HepG2 (cell line): ENCODE data around the gene USP34. TPM values are rescaled to one million over a fixed set of nuclear protein-coding genes. Genes with fewer than 3 reads are reported as not detected.

Source experiments
- ATAC-seq: fragments of 200-7000 bp; cut with Tn5 transposase; 3 replicates; pipeline ENCODE4 v1.9.1; 2020; ENCODE audit warnings: mild to moderate bottlenecking, moderate library complexity
- BruUV-seq: library from RNA; stranded (reverse); fragments of 400-500 nt; replicated peaks from 2 replicates; lab custom pipeline; 2021; lab: Mats Ljungman, UMichigan
- CTCF ChIA-PET: fragments of 300-600 bp; formaldehyde crosslinking; extraction: SDS; loops from one replicate; lab custom pipeline; 2021; ENCODE audit warnings: low total read pairs, inconsistent platforms, low intra/inter-chr PET ratio; lab: Yijun Ruan, JAX
- POLR2A ChIA-PET: fragments of 350-600 bp; sonication (Branson Sonifier 250); formaldehyde crosslinking; loops from one replicate; lab custom pipeline; 2020; ENCODE audit warnings: antibody characterized with exemption, inconsistent platforms; lab: Yijun Ruan, JAX
- DNase-seq: peaks from one replicate; pipeline ENCODE4 v3.0.0-alpha.2; 2015; ENCODE audit warnings: low spot score
- FAIRE-seq: peaks from 3 replicates; lab custom pipeline; 2011; peaks lifted over from hg19 to GRCh38; lab: Jason Lieb, UNC
- H2AFZ ChIP-seq: one replicate; pipeline ENCODE4 v1.6.1; 2011; ENCODE audit warnings: low read length, inconsistent platforms
- H3K27ac ChIP-seq: fragments of 300-600 bp; 3 replicates; pipeline ENCODE4 v1.8.0; 2011; ENCODE audit warnings: mixed run types, mild to moderate bottlenecking, mixed read lengths, low read length, inconsistent platforms; ENCODE audit not compliant: insufficient read depth; ENCODE audit errors: extremely low read length
- H3K27me3 ChIP-seq, 2 experiments: fragments of 200-600 bp in 1 of 2; 2 replicates in 1 of 2; 3 replicates in 1 of 2; pipeline versions ENCODE4 v1.6.0 to v1.8.0; 2011; ENCODE audit warnings: low read length in 2 of 2, mild to moderate bottlenecking in 2 of 2, moderate library complexity in 2 of 2, inconsistent platforms in 1 of 2; ENCODE audit not compliant: insufficient read depth in 2 of 2, control insufficient read depth in 1 of 2
- H3K36me3 ChIP-seq, 2 experiments: fragments of 200-600 bp in 1 of 2; replicated peaks in 1 of 2; 2 replicates in 1 of 2; 3 replicates in 1 of 2; pipeline versions ENCODE4 v1.5.1 to v1.8.0; 2011; ENCODE audit warnings: low read length in 2 of 2, inconsistent platforms in 1 of 2; ENCODE audit not compliant: insufficient read depth in 2 of 2, control insufficient read depth in 1 of 2
- H3K4me1 ChIP-seq: 2 replicates; pipeline ENCODE4 v1.5.1; 2012; ENCODE audit warnings: low read length, inconsistent platforms; ENCODE audit not compliant: insufficient read depth
- H3K4me2 ChIP-seq: 2 replicates; pipeline ENCODE4 v1.6.0; 2011; ENCODE audit warnings: low read depth, low read length, inconsistent platforms
- H3K4me3 ChIP-seq, 3 experiments: fragments of 200-600 bp in 1 of 3; sonication (generic), shearing (Covaris generic) in 1 of 3; replicated peaks in 1 of 3; 2 replicates each; pipeline ENCODE4 v1.5.1; 2011 to 2016; ENCODE audit warnings: low read length in 3 of 3, inconsistent platforms in 2 of 3, low read depth in 2 of 3, mild to moderate bottlenecking in 2 of 3, control low read depth in 1 of 3, mixed read lengths in 1 of 3; ENCODE audit not compliant: insufficient read depth in 1 of 3
- H3K79me2 ChIP-seq: one replicate; pipeline ENCODE4 v1.6.1; 2011; ENCODE audit warnings: low read length, inconsistent platforms; ENCODE audit not compliant: insufficient read depth
- H3K9ac ChIP-seq: 2 replicates; pipeline ENCODE4 v1.6.0; 2011; ENCODE audit warnings: mild to moderate bottlenecking, low read depth, low read length, inconsistent platforms; ENCODE audit not compliant: insufficient read depth
- H3K9me3 ChIP-seq: 2 replicates; pipeline ENCODE4 v1.5.1; 2012; ENCODE audit warnings: mild to moderate bottlenecking, low read length
- H4K20me1 ChIP-seq: 2 replicates; pipeline ENCODE4 v1.6.0; 2011; ENCODE audit warnings: inconsistent platforms, mild to moderate bottlenecking, low read length, moderate library complexity; ENCODE audit not compliant: insufficient read depth
- PHB2 ChIP-seq: fragments of 450-650 bp; IDR thresholded peaks from 2 replicates; pipeline ENCODE4 v1.6.1; 2018; ENCODE audit not compliant: partially characterized antibody
- RBM22 ChIP-seq: fragments of 200-400 bp; formaldehyde crosslinking; optimal IDR thresholded peaks from 2 replicates; pipeline ENCODE3; 2017; ENCODE audit warnings: mild to moderate bottlenecking, low read length, moderate library complexity
- TGIF2 ChIP-seq: IDR thresholded peaks from 2 replicates; pipeline ENCODE4 v1.6.1; 2016; ENCODE audit warnings: control low read depth, missing compliant biosample characterization
- ZNF569 ChIP-seq: sonication (generic); formaldehyde crosslinking; IDR thresholded peaks from 2 replicates; pipeline ENCODE4 v1.5.0; 2020; ENCODE audit warnings: mild to moderate bottlenecking, missing genetic modification reagents, moderate library complexity, borderline replicate concordance
- ZNF740 ChIP-seq: sonication (generic); formaldehyde crosslinking; IDR thresholded peaks from 2 replicates; pipeline ENCODE4 v1.4.0; 2020; ENCODE audit warnings: missing genetic modification reagents
- WGBS: methylation state at CpG from one replicate; pipeline ENCODE4 v1.1.6; 2017; ENCODE audit warnings: low lambda C conversion rate; 5-methylcytosine and 5-hydroxymethylcytosine counted together
- in situ Hi-C: cut with HindIII; loops from 2 replicates; pipeline ENCODE4 v1.10.0; 2017; ENCODE audit warnings: low pct_unique_long_range_greater_than_20kb; ENCODE audit not compliant: extremely low pct_ligation_motif_present
- intact Hi-C: fragments of 100-400 bp; cut with micrococcal nuclease; formaldehyde crosslinking; loops from one replicate; pipeline ENCODE4 v1.10.0; 2022; ENCODE audit not compliant: unreplicated experiment
- polyA plus RNA-seq, 8 experiments: library from polyadenylated mRNA; depleted of rRNA in 3 of 8; stranded (reverse) in 7 of 8; unstranded in 1 of 8; fragments of >200 nt; fragmentation: Illumina TruSeq in 4 of 8; extraction: Trizol in 4 of 8; gene quantifications; 2 replicates each; pipeline versions ENCODE4 v1.2.1 to v1.2.3, GENCODE V29; 2011 to 2016; ENCODE audit warnings: low read depth in 4 of 8, missing spikeins in 1 of 8, mixed read lengths in 1 of 8; ENCODE audit not compliant: insufficient read depth in 1 of 8
- total RNA-seq, 5 experiments: library from RNA; depleted of rRNA; stranded (reverse); fragments of >200 nt; fragmentation: Illumina TruSeq; extraction: Trizol; gene quantifications; 2 replicates each; pipeline ENCODE4 v1.2.3, GENCODE V29; 2016; ENCODE audit warnings: low read depth in 1 of 5

USP34 gene
- total and polyA plus RNA-seq, 2 of the 13 experiments (the other 11 are each of a cell fraction or from before 2014, with no cell fraction given) = 99.2 to 100 TPM

GRCh38 chr2:61218076-61218816 lies 252.6 kb downstream of the USP34 start:
- Histone ChIP-seq H3K9ac (no peak overlapping the region), H3K4me3 (no peak overlapping the region), H4K20me1 (no peaks in the 10 kb centered on the region), H3K27ac (no peak overlapping the region), H3K36me3 (peaks cover 17 to 59% of the 10 kb centered on the region in 2 experiments), H2AFZ (no peak overlapping the region), H3K4me2 (no peak overlapping the region), H3K9me3 (no peaks in the 10 kb centered on the region), H3K27me3 (no peaks in the 10 kb centered on the region), H3K79me2 (no peaks in the 10 kb centered on the region), H3K4me1 (no peaks in the 10 kb centered on the region)
- DNase-seq (no peak), FAIRE-seq (no peak), ATAC-seq (no peak)
- intact Hi-C loops (no loop called here), in situ Hi-C loops (no loop called here)
- CTCF ChIA-PET = no interaction called here
- POLR2A ChIA-PET = no interaction called here
- TF ChIP-seq TGIF2 (CRISPR knock-in tag) = no peak
- WGBS = 97% methylated on average over 4 of the region's 4 CpGs
- BruUV-seq = no TSS peak

- no TSS peak for BruUV-seq
Observed at GRCh38 chr2:61214171-61214570, 256.7 kb downstream of the USP34 start.

More at GRCh38 chr2:61214171-61214570, 256.7 kb downstream of the USP34 start:
- CTCF ChIA-PET = no interaction called here
- H2AFZ ChIP-seq = no peak overlapping the region
- no peaks in the 10 kb centered on the region for H3K27me3 ChIP-seq
- H3K27ac ChIP-seq = no peak overlapping the region
- no peaks in the 10 kb centered on the region for H3K79me2 ChIP-seq
- 93% methylated on average over 4 of the region's 4 CpGs for WGBS
- no peaks in the 10 kb centered on the region for H3K4me1 ChIP-seq
- TF ChIP-seq ZNF569 (no peak), RBM22 (peak; percentile 45), ZNF740 (CRISPR knock-in tag) (no peak), PHB2 (no peak)
- TF ChIP-seq, all 625 proteins: peak for 1
- no peaks in the 10 kb centered on the region for H4K20me1 ChIP-seq
- no peak overlapping the region for H3K4me2 ChIP-seq
- H3K9ac ChIP-seq = no peak overlapping the region
- peaks cover 18 to 50% of the 10 kb centered on the region in 2 experiments for H3K36me3 ChIP-seq
- POLR2A ChIA-PET = no interaction called here
- H3K4me3 ChIP-seq = no peak overlapping the region
- in situ Hi-C loops = no loop called here
- DNase-seq (no peak), FAIRE-seq (no peak), ATAC-seq (no peak)
- H3K9me3 ChIP-seq = no peaks in the 10 kb centered on the region
- intact Hi-C loops = no loop called here
